DND-41 (cell line): ENCODE data around the gene OTUD7B.

ENCODE experiments used
- ATAC-seq: fragments of 200-7000 bp; cut with Tn5 transposase; 3 replicates; pipeline ENCODE4 v1.9.1; 2021; ENCODE audit warnings: low read depth; ENCODE audit not compliant: insufficient read depth
- DNase-seq: peaks from one replicate; pipeline ENCODE4 v3.0.0-alpha.2; 2020
- H2AFZ ChIP-seq: 2 replicates; pipeline ENCODE4 v1.6.0; 2012; ENCODE audit warnings: low read depth, low read length
- H3K27ac ChIP-seq: 2 replicates; pipeline ENCODE4 v1.5.1; 2012; ENCODE audit warnings: low read length, inconsistent platforms
- H3K27me3 ChIP-seq: fragments of 200-600 bp; sonication (generic); 2 replicates; pipeline ENCODE4 v1.6.0; 2012; ENCODE audit warnings: low read length, mild to moderate bottlenecking, inconsistent platforms; ENCODE audit not compliant: insufficient read depth, poor library complexity
- H3K36me3 ChIP-seq: 2 replicates; pipeline ENCODE4 v1.5.1; 2012; ENCODE audit warnings: low read length, inconsistent platforms; ENCODE audit not compliant: insufficient read depth
- H3K4me1 ChIP-seq: 2 replicates; pipeline ENCODE4 v1.5.1; 2012; ENCODE audit warnings: mild to moderate bottlenecking, low read length; ENCODE audit not compliant: insufficient read depth
- H3K4me2 ChIP-seq: 2 replicates; pipeline ENCODE4 v1.6.0; 2012; ENCODE audit warnings: mild to moderate bottlenecking, moderate library complexity, low read length, inconsistent platforms; ENCODE audit not compliant: insufficient read depth
- H3K4me3 ChIP-seq, 2 experiments: fragments of 200-600 bp in 1 of 2; shearing (Covaris generic) in 1 of 2; 2 replicates each; pipeline ENCODE4 v1.5.1; 2012 to 2016; ENCODE audit warnings: inconsistent platforms in 2 of 2, low read length in 2 of 2, mild to moderate bottlenecking in 2 of 2, low read depth in 1 of 2, moderate library complexity in 1 of 2
- H3K79me2 ChIP-seq: 2 replicates; pipeline ENCODE4 v1.6.0; 2012; ENCODE audit warnings: low read length, inconsistent platforms; ENCODE audit not compliant: insufficient read depth
- H3K9ac ChIP-seq: 2 replicates; pipeline ENCODE4 v1.6.0; 2012; ENCODE audit warnings: low read depth, mild to moderate bottlenecking, inconsistent platforms, low read length, moderate library complexity
- H3K9me3 ChIP-seq: 2 replicates; pipeline ENCODE4 v1.5.1; 2012; ENCODE audit warnings: low read length, moderate library complexity, mild to moderate bottlenecking, inconsistent platforms; ENCODE audit not compliant: insufficient read depth, severe bottlenecking
- H4K20me1 ChIP-seq: 2 replicates; pipeline ENCODE4 v1.6.0; 2012; ENCODE audit warnings: low read length; ENCODE audit not compliant: insufficient read depth
- EZH2 ChIP-seq: IDR thresholded peaks from 3 replicates; pipeline ENCODE4 v1.6.1; 2012; ENCODE audit warnings: borderline replicate concordance, low read depth, mild to moderate bottlenecking, moderate library complexity, low read length, inconsistent platforms; ENCODE audit not compliant: severe bottlenecking
- TF ChIP-seq, protein P1 (sequence below): IDR thresholded peaks from 2 replicates; pipeline ENCODE4 v1.5.1; 2012; ENCODE audit warnings: borderline replicate concordance, low read length, moderate library complexity, mild to moderate bottlenecking; ENCODE audit not compliant: poor library complexity, severe bottlenecking; ENCODE audit errors: extremely low read depth

The OTUD7B gene

GRCh38 chr1:150034336-150034735, 23.8 kb upstream of the OTUD7B start:
- H4K20me1 ChIP-seq = no peaks in the 10 kb centered on the region
- no peak overlapping the region for H2AFZ ChIP-seq
- H3K36me3 ChIP-seq = no peaks in the 10 kb centered on the region
- no peak for ATAC-seq
- H3K9me3 ChIP-seq = no peaks in the 10 kb centered on the region
- DNase-seq = no peak
- no peaks in the 10 kb centered on the region for H3K79me2 ChIP-seq
- H3K27ac ChIP-seq = no peak overlapping the region
- H3K27me3 ChIP-seq = no peaks in the 10 kb centered on the region
- H3K9ac ChIP-seq = no peak overlapping the region
- H3K4me2 ChIP-seq = no peak overlapping the region
- no peaks in the 10 kb centered on the region for H3K4me1 ChIP-seq
- TF ChIP-seq EZH2 = no peak
- TF ChIP-seq, protein P1, sequence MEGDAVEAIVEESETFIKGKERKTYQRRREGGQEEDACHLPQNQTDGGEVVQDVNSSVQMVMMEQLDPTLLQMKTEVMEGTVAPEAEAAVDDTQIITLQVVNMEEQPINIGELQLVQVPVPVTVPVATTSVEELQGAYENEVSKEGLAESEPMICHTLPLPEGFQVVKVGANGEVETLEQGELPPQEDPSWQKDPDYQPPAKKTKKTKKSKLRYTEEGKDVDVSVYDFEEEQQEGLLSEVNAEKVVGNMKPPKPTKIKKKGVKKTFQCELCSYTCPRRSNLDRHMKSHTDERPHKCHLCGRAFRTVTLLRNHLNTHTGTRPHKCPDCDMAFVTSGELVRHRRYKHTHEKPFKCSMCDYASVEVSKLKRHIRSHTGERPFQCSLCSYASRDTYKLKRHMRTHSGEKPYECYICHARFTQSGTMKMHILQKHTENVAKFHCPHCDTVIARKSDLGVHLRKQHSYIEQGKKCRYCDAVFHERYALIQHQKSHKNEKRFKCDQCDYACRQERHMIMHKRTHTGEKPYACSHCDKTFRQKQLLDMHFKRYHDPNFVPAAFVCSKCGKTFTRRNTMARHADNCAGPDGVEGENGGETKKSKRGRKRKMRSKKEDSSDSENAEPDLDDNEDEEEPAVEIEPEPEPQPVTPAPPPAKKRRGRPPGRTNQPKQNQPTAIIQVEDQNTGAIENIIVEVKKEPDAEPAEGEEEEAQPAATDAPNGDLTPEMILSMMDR = no peak
- no peak overlapping the region for H3K4me3 ChIP-seq

DNA sequence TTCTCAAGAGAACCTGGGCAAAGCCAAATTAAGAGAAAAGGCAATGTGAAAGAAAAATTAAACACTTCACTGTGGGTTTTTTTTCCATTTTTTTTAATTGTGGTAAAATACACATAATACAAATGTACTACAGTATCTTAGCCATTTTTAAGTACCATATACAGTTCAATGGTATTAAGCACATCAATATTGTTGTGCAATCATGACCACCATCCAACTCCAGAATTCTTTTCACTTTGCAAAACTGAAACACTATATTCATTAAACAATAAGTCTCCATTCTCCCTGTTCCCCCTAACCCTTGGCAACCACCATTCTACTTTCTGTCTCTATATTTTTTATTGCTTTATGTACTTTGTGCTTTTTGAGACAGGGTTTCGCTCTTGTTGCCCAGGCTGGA, 17.8 kb upstream of the OTUD7B start:
- Histone ChIP-seq H3K4me3 (no peak overlapping the region), H3K36me3 (no peaks in the 10 kb centered on the region), H3K79me2 (no peaks in the 10 kb centered on the region), H3K4me2 (no peak overlapping the region), H3K4me1 (no peaks in the 10 kb centered on the region), H3K27me3 (no peaks in the 10 kb centered on the region), H2AFZ (no peak overlapping the region), H4K20me1 (no peaks in the 10 kb centered on the region), H3K9ac (no peak overlapping the region), H3K27ac (no peak overlapping the region), H3K9me3 (no peaks in the 10 kb centered on the region)
- TF ChIP-seq, protein P1 = no peak
- TF ChIP-seq EZH2 = no peak
- no peak for DNase-seq
- no peak for ATAC-seq

GRCh38 chr1:150024156-150024555, 13.6 kb upstream of the OTUD7B start:
- no peaks in the 10 kb centered on the region for H3K27me3 ChIP-seq
- no peak overlapping the region for H3K4me3 ChIP-seq
- DNase-seq = no peak
- H2AFZ ChIP-seq = no peak overlapping the region
- TF ChIP-seq EZH2 = no peak
- TF ChIP-seq, protein P1 = no peak
- no peak overlapping the region for H3K27ac ChIP-seq
- no peaks in the 10 kb centered on the region for H3K36me3 ChIP-seq
- no peaks in the 10 kb centered on the region for H3K79me2 ChIP-seq
- no peaks in the 10 kb centered on the region for H3K9me3 ChIP-seq
- H3K4me1 ChIP-seq = no peaks in the 10 kb centered on the region
- H3K4me2 ChIP-seq = no peak overlapping the region
- ATAC-seq = no peak
- no peak overlapping the region for H3K9ac ChIP-seq
- no peaks in the 10 kb centered on the region for H4K20me1 ChIP-seq

DNA sequence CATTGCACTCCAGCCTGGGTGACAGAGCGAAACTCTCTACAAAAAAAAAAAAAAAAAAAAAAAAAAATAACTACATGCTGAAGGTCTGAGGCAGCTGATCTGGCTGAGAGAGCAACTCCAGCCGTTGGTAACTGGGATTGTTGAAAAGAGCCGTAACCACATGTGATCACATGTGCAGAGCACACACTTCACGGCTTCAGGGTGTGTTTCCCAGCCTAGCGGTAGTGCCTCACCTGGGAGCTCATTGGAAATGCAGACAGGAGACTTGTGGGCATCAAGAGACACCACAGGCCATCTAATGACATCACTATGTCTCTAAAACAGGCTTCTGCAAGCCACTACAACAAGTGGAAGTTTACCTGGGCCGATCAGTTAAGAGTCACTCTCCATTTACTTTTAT, 11.8 kb upstream of the OTUD7B start:
- Histone ChIP-seq H3K4me3 (no peak overlapping the region), H3K9ac (no peak overlapping the region), H3K9me3 (no peaks in the 10 kb centered on the region), H3K36me3 (no peaks in the 10 kb centered on the region), H3K4me1 (no peaks in the 10 kb centered on the region), H3K27me3 (no peaks in the 10 kb centered on the region), H3K79me2 (no peaks in the 10 kb centered on the region), H2AFZ (no peak overlapping the region), H4K20me1 (no peaks in the 10 kb centered on the region), H3K27ac (no peak overlapping the region), H3K4me2 (no peak overlapping the region)
- ATAC-seq (no peak), DNase-seq (no peak)
- TF ChIP-seq EZH2 = no peak
- TF ChIP-seq, protein P1 = no peak
